Endothelial cell of umbilical vein (primary cell): ENCODE results near the gene WDR47.
"Not testable (repeated sequence)": the region's sequence is repeated elsewhere in the genome, so short reads cannot be mapped to it uniquely, and the experiment has no call there.

ENCODE experiments used
- JUN ChIP-seq: IDR thresholded peaks from 2 replicates; pipeline ENCODE4 v1.6.1; 2011; ENCODE audit warnings: borderline replicate concordance, low read depth; ENCODE audit not compliant: insufficient read length, insufficient read depth
- POLR2A ChIP-seq: IDR thresholded peaks from 2 replicates; pipeline ENCODE4 v1.6.1; 2012; ENCODE audit warnings: low read depth, mild to moderate bottlenecking, control low read depth, low read length
- POLR2AphosphoS5 ChIP-seq: IDR thresholded peaks from 2 replicates; pipeline ENCODE4 v1.6.1; 2012; ENCODE audit warnings: low read depth, mild to moderate bottlenecking, control low read depth, low read length, moderate library complexity; ENCODE audit not compliant: insufficient read depth
- TF ChIP-seq, protein P1 (sequence below), 2 donors: IDR thresholded peaks; 1 replicate in 1 of 2; 2 replicates in 1 of 2; pipeline ENCODE4 v1.5.1; 2011; ENCODE audit warnings: low read length in 2 of 2, mild to moderate bottlenecking in 2 of 2, moderate library complexity in 2 of 2, control low read depth in 1 of 2, inconsistent platforms in 1 of 2, low read depth in 1 of 2; ENCODE audit not compliant: insufficient read depth in 1 of 2; ENCODE audit errors: extremely low read depth in 1 of 2

DNA sequence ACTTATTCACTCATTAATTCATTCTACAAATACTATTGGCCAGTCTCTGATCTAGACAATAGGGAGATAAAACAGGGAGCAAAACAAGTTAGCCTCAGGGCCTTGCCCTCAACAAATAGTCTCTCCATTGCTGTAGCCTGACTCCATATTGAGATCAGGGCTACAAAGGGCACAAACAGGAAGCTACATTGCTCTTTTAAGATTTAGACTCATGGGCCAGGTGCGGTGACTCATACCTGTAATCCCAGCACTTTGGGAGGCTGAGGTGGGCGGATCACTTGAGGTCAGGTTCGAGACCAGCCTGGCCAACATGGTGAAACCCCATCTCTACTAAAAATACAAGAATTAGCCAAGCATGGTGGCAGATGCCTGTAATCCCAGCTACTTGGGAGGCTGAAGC is 45.3 kb downstream of the WDR47 start:
- TF ChIP-seq POLR2A, POLR2AphosphoS5, JUN: not testable (repeated sequence)
- TF ChIP-seq, protein P1, sequence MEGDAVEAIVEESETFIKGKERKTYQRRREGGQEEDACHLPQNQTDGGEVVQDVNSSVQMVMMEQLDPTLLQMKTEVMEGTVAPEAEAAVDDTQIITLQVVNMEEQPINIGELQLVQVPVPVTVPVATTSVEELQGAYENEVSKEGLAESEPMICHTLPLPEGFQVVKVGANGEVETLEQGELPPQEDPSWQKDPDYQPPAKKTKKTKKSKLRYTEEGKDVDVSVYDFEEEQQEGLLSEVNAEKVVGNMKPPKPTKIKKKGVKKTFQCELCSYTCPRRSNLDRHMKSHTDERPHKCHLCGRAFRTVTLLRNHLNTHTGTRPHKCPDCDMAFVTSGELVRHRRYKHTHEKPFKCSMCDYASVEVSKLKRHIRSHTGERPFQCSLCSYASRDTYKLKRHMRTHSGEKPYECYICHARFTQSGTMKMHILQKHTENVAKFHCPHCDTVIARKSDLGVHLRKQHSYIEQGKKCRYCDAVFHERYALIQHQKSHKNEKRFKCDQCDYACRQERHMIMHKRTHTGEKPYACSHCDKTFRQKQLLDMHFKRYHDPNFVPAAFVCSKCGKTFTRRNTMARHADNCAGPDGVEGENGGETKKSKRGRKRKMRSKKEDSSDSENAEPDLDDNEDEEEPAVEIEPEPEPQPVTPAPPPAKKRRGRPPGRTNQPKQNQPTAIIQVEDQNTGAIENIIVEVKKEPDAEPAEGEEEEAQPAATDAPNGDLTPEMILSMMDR (IDR thresholded peaks at IDR 0.05; ENCODE audit: extremely low read depth in 1 of 2, insufficient read depth in 1 of 2, low read depth in 1 of 2, low read length in 2 of 2), result not testable (repeated sequence)
